IPS-15b (cell line): ENCODE data around the gene CLBA1.
"Not testable (repeated sequence)": the region's sequence is repeated elsewhere in the genome, so short reads cannot be mapped to it uniquely, and the experiment has no call there.

Experiments used
- H3K27me3 ChIP-seq: one replicate; pipeline ENCODE4 v1.6.1; 2013; ENCODE audit warnings: low read length; ENCODE audit not compliant: control insufficient read depth, insufficient read depth
- H3K36me3 ChIP-seq: one replicate; pipeline ENCODE4 v1.6.1; 2013; ENCODE audit warnings: low read length; ENCODE audit not compliant: control insufficient read depth, insufficient read depth
- H3K4me1 ChIP-seq: one replicate; pipeline ENCODE4 v1.6.1; 2013; ENCODE audit warnings: mild to moderate bottlenecking, low read length; ENCODE audit not compliant: control insufficient read depth, insufficient read depth
- H3K4me3 ChIP-seq: one replicate; pipeline ENCODE4 v1.5.1; 2013; ENCODE audit warnings: low read depth, low read length
- H3K9ac ChIP-seq: one replicate; pipeline ENCODE4 v1.6.1; 2013; ENCODE audit warnings: low read depth, mild to moderate bottlenecking, low read length
- H3K9me3 ChIP-seq: one replicate; pipeline ENCODE4 v1.6.1; 2013; ENCODE audit warnings: mild to moderate bottlenecking, low read length; ENCODE audit not compliant: control insufficient read depth, insufficient read depth

The CLBA1 gene

DNA sequence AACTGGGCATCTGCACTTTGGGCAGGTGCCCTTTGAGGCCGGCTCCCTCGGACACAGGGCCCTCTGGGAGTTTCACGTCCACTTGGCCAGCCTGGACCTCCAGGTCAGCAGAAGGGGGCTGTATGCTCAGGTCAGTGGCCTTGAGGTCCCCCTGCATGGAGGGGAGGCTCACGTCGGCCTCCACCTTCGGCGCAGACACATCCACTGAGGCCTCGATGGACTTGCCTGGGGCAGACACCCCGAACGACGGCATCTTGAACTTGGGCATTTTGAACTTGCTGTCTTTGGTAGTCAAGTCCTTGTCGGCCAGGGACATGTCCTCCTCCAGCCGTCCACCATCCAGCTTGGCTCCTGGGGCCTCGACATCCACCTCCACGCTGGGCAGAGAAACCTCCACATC lies 34.9 kb upstream of the CLBA1 start:
- not testable (repeated sequence) for H3K9ac ChIP-seq, H3K4me3 ChIP-seq, H3K9me3 ChIP-seq, H3K27me3 ChIP-seq, H3K4me1 ChIP-seq, H3K36me3 ChIP-seq

DNA sequence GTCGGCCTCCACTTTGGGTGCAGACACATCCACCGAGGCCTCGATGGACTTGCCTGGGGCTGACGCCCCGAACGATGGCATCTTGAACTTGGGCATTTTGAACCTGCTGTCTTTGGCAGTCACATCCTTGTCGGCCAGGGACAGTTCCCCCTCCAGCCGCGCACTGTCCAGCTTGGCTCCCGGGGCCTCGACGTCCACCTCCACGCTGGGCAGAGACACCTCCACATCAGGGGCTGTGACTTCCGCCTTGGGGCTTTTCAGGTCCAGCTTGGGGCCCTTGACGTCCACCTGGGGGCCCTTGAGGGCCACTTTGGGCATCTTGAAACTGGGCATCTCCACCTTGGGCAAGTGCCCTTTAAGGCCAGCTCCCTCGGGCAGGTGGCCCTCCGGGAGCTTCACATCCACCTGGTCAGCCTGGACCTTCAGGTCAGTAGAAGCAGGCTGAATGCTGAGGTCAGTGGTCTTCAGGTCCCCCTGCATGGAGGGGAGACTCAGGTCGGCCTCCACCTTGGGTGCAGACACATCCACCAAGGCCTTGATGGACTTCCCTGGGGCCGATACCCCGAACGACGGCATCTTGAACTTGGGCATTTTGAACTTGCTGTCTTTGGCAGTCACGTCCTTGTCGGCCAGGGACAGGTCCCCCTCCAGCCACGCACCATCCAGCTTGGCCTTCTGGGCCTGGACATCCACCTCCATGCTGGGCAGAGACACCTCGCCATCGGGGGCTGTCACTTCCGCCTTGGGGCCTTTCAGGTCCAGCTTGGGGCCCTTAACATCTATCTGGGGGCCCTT lies 33.5 kb upstream of the CLBA1 start:
- H3K27me3 ChIP-seq, H3K9me3 ChIP-seq, H3K4me3 ChIP-seq, H3K36me3 ChIP-seq, H3K9ac ChIP-seq, H3K4me1 ChIP-seq: not testable (repeated sequence)

DNA sequence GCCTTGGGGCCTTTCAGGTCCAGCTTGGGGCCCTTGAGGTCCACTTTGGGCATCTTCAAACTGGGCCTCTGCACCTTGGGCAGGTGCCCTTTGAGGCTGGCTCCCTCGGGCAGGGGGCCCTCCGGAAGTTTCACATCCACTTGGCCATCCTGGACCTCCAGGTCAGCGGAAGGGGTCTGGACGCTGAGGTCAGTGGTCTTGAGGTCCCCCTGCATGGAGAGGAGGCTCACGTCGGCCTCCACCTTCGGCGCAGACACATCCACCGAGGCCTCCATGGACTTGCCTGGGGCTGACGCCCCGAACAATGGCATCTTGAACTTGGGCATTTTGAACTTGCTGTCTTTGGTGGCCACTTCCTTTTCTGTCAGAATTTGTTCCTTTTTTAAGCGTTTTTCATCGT lies 32.5 kb upstream of the CLBA1 start:
- no peak overlapping the region for H3K9ac ChIP-seq
- no peaks in the 10 kb centered on the region for H3K4me1 ChIP-seq
- H3K27me3 ChIP-seq, result no peaks in the 10 kb centered on the region
- H3K36me3 ChIP-seq, result peaks cover 3% of the 10 kb centered on the region
- H3K9me3 ChIP-seq, result no peaks in the 10 kb centered on the region
- H3K4me3 ChIP-seq, result no peak overlapping the region

DNA sequence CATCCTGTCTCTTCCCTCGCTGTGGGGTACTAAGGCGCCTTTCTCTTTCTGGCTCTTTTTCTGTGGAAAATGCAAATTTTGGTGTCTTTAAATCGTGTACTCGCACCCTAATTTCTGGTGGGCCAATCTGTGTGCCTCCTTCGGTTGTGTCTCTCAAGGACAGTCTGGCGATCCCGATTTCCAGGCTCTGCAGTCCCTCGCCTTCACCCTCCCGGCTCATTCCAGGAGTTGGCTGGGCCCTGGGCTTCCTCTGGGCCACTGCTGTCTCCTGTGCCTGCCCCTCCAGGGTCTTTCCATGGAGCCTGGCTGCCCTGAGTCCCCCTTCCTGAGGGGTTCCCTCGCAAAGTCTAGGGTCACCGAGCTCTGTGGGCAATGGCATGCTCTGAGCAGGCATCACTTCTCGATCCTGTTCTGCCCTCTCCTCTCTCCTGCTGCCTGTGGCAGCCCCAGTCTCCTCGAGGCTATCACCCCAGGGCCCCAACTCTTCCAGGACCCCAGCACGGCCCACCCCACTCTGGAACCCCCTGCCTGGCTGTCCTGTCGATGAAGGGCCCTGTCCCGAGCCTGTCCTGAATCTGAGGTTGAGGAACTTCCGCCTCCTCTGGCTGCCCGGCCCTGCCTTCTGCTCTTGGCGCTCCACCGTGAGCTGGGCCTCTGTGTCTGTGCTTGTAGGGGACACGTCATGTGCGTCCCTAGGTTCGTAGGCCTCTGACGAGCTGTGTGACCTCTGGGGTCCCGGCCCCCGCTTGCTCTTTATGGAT lies 31.5 kb upstream of the CLBA1 start:
- Histone ChIP-seq H3K27me3 (no peaks in the 10 kb centered on the region), H3K4me3 (no peak overlapping the region), H3K9me3 (no peaks in the 10 kb centered on the region), H3K9ac (no peak overlapping the region), H3K4me1 (no peaks in the 10 kb centered on the region), H3K36me3 (peaks cover 3% of the 10 kb centered on the region)

GRCh38 chr14:104954746-104955395 lies 30.7 kb upstream of the CLBA1 start:
- no peak overlapping the region for H3K9ac ChIP-seq
- no peaks in the 10 kb centered on the region for H3K27me3 ChIP-seq
- no peaks in the 10 kb centered on the region for H3K9me3 ChIP-seq
- H3K4me3 ChIP-seq, result no peak overlapping the region
- peaks cover 3% of the 10 kb centered on the region for H3K36me3 ChIP-seq
- no peaks in the 10 kb centered on the region for H3K4me1 ChIP-seq

DNA sequence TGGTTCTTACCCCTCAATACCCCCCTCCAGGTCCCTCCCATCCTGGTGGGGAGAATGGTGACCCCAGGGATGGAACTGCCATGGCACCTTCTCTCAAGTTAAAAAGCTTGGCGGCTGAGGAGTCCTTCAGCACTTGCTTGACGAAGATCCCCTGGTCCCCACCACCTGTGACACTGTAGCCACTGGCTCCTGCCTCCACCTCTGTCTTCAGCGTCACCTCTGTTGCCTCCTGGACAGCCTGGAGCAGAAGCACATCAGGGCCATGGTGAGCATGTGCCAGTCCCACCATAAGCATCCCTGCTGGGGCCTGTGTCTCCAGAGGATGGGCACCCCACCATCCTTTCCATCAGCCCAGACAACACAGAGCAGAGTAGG lies 30.2 kb upstream of the CLBA1 start:
- Histone ChIP-seq H3K36me3 (peaks cover 3% of the 10 kb centered on the region), H3K9me3 (no peaks in the 10 kb centered on the region), H3K9ac (no peak overlapping the region), H3K4me1 (no peaks in the 10 kb centered on the region), H3K4me3 (no peak overlapping the region), H3K27me3 (no peaks in the 10 kb centered on the region)

DNA sequence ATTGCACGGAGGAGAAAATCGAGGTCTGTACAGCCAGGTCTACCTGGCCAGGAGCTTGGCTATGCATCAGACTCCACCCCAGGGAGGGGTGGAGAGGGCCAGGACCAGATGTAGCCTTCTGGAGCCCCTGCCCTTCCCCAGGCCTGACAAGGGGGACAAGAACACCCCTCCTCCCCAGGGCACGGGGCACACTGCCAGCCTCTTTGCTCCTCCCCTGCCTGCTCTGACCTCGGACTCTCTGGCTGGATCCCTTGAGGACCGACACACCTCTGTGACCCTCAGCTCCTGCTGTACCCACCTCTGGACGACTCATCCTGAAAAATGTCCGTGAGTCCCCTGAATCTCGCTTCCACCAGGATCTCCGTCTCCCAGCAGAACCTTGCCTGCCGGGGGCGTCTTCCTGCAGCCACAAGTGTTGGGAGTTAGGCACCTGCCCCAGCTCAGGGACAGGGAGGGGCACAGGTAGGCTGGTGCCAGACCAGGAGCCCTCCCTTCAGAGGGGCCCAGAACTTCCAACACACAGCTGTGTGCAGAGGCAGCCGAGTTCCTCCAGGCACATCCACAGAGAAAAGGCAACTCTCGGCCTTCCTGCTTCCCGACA lies 29.2 kb upstream of the CLBA1 start:
- Histone ChIP-seq H3K9me3 (no peaks in the 10 kb centered on the region), H3K36me3 (peaks cover 3% of the 10 kb centered on the region), H3K4me1 (no peaks in the 10 kb centered on the region), H3K9ac (no peak overlapping the region), H3K27me3 (no peaks in the 10 kb centered on the region), H3K4me3 (no peak overlapping the region)

DNA sequence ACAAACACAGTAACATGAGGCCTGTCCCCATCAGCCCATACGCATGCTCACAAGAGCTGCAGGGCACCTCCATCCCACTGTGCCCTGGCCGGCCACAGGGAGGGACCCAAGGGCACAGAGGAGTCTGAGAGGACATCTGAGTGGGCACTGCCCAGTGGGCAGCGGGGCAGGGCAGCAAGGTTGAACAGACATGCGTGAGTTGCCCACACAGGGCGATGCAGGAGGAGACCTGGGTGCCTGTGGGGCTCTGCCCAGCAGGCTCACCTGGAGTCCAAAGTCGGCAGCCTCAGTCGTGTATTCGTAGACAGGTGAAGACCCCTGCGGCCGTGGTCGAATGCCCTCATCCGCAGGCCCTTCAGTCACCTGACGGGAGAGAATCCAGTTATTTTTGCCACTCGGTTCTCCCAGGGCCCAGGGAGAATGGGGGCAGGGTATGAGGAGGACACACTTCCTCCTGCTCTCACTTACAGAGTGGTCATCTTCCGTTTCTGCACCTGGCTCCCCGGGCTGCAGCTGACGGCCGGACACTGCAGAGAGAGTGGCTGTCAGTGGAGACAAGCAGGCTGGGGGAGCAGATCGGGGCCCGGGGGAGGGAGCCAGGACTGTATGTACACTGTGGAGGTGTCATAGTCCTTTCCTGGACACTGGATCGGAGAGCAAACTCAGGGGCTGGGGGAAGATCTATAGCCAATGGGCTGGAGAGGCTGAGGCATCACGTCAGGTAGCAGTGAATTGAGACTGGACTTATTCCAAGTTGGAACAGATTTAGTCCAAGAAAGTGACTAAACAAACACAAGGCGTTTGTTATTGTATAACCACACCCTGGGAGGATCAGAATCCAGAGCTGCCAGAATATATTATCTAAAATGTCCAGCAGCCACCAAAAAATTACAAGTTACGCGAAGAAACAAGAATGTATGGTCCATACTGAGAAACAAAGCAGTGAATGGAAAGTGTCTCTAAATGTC lies 28.2 kb upstream of the CLBA1 start:
- Histone ChIP-seq H3K9me3 (no peaks in the 10 kb centered on the region), H3K4me3 (no peak overlapping the region), H3K27me3 (no peaks in the 10 kb centered on the region), H3K4me1 (no peaks in the 10 kb centered on the region), H3K36me3 (peaks cover 3% of the 10 kb centered on the region), H3K9ac (no peak overlapping the region)

DNA sequence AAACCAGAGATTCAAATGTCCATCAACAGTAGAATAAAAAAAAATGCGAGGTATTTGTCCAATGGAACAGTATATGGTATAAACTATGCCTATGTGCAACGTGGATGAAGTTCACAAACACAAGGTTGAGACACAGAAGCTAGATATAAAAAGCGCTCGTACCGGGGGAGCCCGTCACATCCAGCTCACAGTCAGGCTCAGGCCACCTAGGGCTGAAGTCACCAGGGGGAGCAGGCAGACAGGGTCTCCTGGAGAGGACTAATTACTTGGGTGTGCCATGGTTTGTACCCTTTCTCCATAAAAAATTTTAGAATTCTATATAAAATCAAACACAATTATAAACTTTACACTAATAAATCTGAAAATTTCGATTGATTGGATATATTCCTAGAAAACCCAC lies 21.0 kb upstream of the CLBA1 start:
- H3K9ac ChIP-seq, result no peak overlapping the region
- no peaks in the 10 kb centered on the region for H3K27me3 ChIP-seq
- no peak overlapping the region for H3K4me3 ChIP-seq
- H3K36me3 ChIP-seq, result no peaks in the 10 kb centered on the region
- H3K9me3 ChIP-seq, result no peaks in the 10 kb centered on the region
- H3K4me1 ChIP-seq, result peaks cover 7% of the 10 kb centered on the region

- Histone ChIP-seq H3K4me3 (no peak overlapping the region), H3K9me3 (no peaks in the 10 kb centered on the region), H3K36me3 (no peaks in the 10 kb centered on the region), H3K27me3 (no peaks in the 10 kb centered on the region), H3K9ac (no peak overlapping the region), H3K4me1 (peaks cover 7% of the 10 kb centered on the region)
Measured at GRCh38 chr14:104965561-104966231, 19.9 kb upstream of the CLBA1 start.
